Karpas-422 (cell line): ENCODE data around the gene MOB3B. TPM values are rescaled to one million over a fixed set of nuclear protein-coding genes. Genes with fewer than 3 reads are reported as not detected.
"Not testable (repeated sequence)": the region's sequence is repeated elsewhere in the genome, so short reads cannot be mapped to it uniquely, and the experiment has no call there.

Experiments
- DNase-seq: peaks from one replicate; pipeline ENCODE4 v3.0.0-alpha.2; 2015
- H2AFZ ChIP-seq: fragments of 200-600 bp; sonication (generic); 2 replicates; pipeline ENCODE4 v1.6.1; 2014; ENCODE audit warnings: antibody characterized with exemption, low read length, mixed read lengths
- H3K27ac ChIP-seq: fragments of 200-600 bp; sonication (generic); 2 replicates; pipeline ENCODE4 v1.5.1; 2014; ENCODE audit warnings: mild to moderate bottlenecking, low read length, moderate library complexity
- H3K27me3 ChIP-seq: fragments of 200-600 bp; sonication (generic); 2 replicates; pipeline ENCODE4 v1.6.1; 2014; ENCODE audit warnings: low read length, mixed read lengths
- H3K36me3 ChIP-seq: fragments of 200-600 bp; sonication (generic); 2 replicates; pipeline ENCODE4 v1.6.1; 2014; ENCODE audit warnings: low read length, mixed read lengths; ENCODE audit not compliant: insufficient read depth
- H3K4me1 ChIP-seq: fragments of 200-600 bp; sonication (generic); 2 replicates; pipeline ENCODE4 v1.6.1; 2014; ENCODE audit warnings: mild to moderate bottlenecking, low read length, mixed read lengths
- H3K4me2 ChIP-seq: fragments of 200-600 bp; sonication (generic); 2 replicates; pipeline ENCODE4 v1.6.1; 2014; ENCODE audit warnings: low read length, low read depth, mild to moderate bottlenecking; ENCODE audit not compliant: poor library complexity, severe bottlenecking
- H3K4me3 ChIP-seq: fragments of 200-600 bp; sonication (generic); 2 replicates; pipeline ENCODE4 v1.5.1; 2014; ENCODE audit warnings: mild to moderate bottlenecking, antibody characterized with exemption, low read length, mixed read lengths
- H3K79me2 ChIP-seq: fragments of 200-600 bp; sonication (generic); 2 replicates; pipeline ENCODE4 v1.6.1; 2014; ENCODE audit warnings: mild to moderate bottlenecking, low read length, mixed read lengths
- H3K9ac ChIP-seq: fragments of 200-600 bp; sonication (generic); 2 replicates; pipeline ENCODE4 v1.6.0; 2014; ENCODE audit warnings: low read length
- H3K9me2 ChIP-seq: fragments of 200-600 bp; sonication (generic), shearing (Covaris generic); replicated peaks from 2 replicates; pipeline ENCODE4 v1.6.0; 2014; ENCODE audit warnings: mild to moderate bottlenecking, low read length, moderate library complexity; ENCODE audit not compliant: insufficient read depth
- H3K9me3 ChIP-seq: fragments of 300-700, 200-600 bp; sonication (generic); 2 replicates; pipeline ENCODE4 v1.6.1; 2014; ENCODE audit warnings: low read length, mixed read lengths
- H4K20me1 ChIP-seq: fragments of 200-600 bp; sonication (generic); 2 replicates; pipeline ENCODE4 v1.6.1; 2014; ENCODE audit warnings: mild to moderate bottlenecking, antibody characterized with exemption, low read length, low read depth; ENCODE audit not compliant: insufficient read depth
- total RNA-seq: library from RNA; depleted of rRNA; stranded (reverse); fragments of >200 nt; shearing (Covaris generic); gene quantifications from 2 replicates; pipeline ENCODE4 v1.2.3, GENCODE V29; 2014; ENCODE audit warnings: low replicate concordance

MOB3B gene
- total RNA-seq, 1 experiment from 2014 or later: 0.45 TPM

DNA sequence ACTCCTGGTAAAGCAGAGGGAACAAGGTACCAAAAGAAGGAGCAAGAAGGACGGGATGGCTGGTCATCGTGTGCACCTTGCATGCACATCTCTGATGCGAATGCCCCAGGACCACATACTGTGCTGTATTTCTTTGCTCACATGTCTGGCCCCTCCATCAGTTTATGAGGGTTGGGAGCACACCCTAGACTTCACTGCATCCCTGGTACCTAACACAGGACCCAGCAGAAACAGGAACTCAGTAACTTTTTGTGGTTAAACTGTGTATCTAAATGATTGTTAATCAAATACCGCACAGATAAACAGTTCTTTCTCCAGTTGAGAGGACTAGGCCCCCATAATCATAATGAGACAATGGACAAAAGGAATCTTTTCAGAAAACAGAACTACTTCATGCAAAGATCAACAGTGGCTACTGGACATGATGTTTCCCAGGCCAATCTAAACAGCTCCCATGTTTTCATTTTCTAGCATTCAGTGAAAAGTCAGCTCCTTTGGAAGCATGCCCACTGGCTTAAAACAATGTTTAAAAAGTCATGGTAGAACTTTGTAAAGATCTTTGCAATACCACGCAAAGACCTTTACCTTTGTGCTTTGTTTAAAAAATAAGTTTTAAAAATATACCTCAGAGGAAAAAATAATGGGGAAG, 61.0 kb downstream of the MOB3B start:
- Histone ChIP-seq H3K4me3 (no peak overlapping the region), H3K4me2 (no peak overlapping the region), H3K9me3 (no peaks in the 10 kb centered on the region), H3K27me3 (no peaks in the 10 kb centered on the region), H3K79me2 (no peaks in the 10 kb centered on the region), H3K36me3 (no peaks in the 10 kb centered on the region), H3K4me1 (no peaks in the 10 kb centered on the region), H3K9me2 (no peaks in the 10 kb centered on the region), H4K20me1 (no peaks in the 10 kb centered on the region), H3K27ac (no peak overlapping the region), H3K9ac (no peak overlapping the region), H2AFZ (no peak overlapping the region)
- no peak for DNase-seq

DNA sequence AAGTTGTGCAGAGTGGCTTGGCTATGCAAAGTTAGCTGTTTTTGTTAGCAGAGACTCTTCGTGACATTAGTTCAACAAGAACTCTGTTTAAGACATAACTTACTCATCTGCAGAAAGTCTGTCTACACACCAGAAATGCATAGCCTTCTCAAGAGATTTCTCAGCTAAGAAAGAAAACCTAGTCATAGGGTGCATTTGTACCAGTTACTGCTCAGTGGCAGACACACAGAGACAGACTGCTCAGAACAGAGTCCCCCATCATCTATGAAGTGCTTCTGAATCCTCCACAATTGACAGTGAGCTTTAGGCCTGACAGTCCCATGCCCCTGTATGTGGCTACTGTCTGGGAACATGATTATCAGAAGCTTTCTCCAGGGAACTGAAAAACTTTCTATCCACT, 61.6 kb downstream of the MOB3B start:
- H3K9me2 ChIP-seq: no peaks in the 10 kb centered on the region
- no peak overlapping the region for H3K4me3 ChIP-seq
- H2AFZ ChIP-seq: no peak overlapping the region
- no peaks in the 10 kb centered on the region for H3K79me2 ChIP-seq
- H3K36me3 ChIP-seq: no peaks in the 10 kb centered on the region
- DNase-seq: no peak
- H3K27ac ChIP-seq: no peak overlapping the region
- H3K4me1 ChIP-seq: no peaks in the 10 kb centered on the region
- H3K27me3 ChIP-seq: no peaks in the 10 kb centered on the region
- H3K9me3 ChIP-seq: no peaks in the 10 kb centered on the region
- H3K9ac ChIP-seq: no peak overlapping the region
- no peaks in the 10 kb centered on the region for H4K20me1 ChIP-seq
- H3K4me2 ChIP-seq: no peak overlapping the region

DNA sequence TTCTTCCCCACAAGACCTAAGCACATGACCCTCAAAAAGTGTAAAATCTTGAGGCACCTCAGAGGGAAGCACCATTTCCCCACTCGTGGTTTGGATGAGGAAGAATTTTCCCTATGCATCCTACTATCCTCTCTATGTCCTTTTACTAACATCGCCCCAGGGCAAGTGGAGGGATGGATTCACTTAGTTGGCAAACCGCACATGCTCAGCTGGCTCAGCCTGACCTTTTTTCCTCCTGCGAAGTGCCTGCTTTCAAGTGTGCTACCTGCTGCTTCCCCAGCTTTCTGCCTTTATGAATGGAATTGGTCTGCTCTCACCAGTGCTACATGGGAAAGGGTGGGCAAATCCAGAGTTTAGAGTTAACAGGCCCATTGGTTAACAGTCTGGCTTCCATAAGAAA, 62.1 kb downstream of the MOB3B start:
- Histone ChIP-seq H3K4me2 (no peak overlapping the region), H2AFZ (no peak overlapping the region), H3K4me3 (no peak overlapping the region), H3K79me2 (no peaks in the 10 kb centered on the region), H3K27me3 (no peaks in the 10 kb centered on the region), H3K4me1 (no peaks in the 10 kb centered on the region), H3K9ac (no peak overlapping the region), H3K36me3 (no peaks in the 10 kb centered on the region), H3K27ac (no peak overlapping the region), H3K9me3 (no peaks in the 10 kb centered on the region), H3K9me2 (no peaks in the 10 kb centered on the region), H4K20me1 (no peaks in the 10 kb centered on the region)
- DNase-seq: no peak

DNA sequence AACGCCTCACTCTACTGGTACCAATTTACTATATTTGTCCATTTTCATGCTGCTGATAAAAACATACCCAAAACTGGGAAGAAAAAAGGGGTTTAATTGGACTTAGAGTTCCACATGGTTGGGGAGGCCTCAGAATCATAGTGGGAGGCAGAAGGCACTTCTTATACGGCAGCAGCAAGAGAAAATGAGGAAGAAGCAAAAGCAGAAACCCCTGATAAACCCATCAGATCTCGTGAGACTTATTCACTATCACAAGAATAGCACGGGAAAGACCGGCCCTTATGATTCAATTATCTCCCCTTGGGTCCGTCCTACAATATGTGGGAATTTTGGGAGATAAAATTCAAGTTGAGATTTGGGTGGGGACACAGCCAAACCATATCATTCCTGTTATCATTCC, 63.1 kb downstream of the MOB3B start:
- not testable (repeated sequence) for H3K4me2 ChIP-seq, H3K36me3 ChIP-seq, DNase-seq, H3K9me2 ChIP-seq, H3K27me3 ChIP-seq, H3K27ac ChIP-seq, H3K4me3 ChIP-seq, H3K9me3 ChIP-seq, H2AFZ ChIP-seq, H3K79me2 ChIP-seq, H4K20me1 ChIP-seq, H3K4me1 ChIP-seq, H3K9ac ChIP-seq

DNA sequence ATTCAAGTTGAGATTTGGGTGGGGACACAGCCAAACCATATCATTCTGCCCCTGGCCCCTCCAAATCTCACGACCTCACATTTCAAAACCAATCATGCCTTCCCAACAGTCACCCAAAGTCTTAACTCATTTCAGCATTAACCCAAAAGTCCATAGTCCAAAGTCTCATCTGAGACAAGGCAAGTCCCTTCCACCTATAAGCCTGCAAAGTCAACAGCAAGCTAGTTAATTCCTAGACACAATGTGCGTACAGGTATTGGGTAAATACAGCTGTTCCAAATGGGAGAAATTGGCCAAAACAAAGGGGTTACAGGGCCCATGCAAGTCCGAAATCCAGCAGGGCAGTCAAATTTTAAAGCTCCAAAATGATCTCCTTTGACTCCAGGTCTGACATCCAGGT, 64.7 kb downstream of the MOB3B start:
- not testable (repeated sequence) for H4K20me1 ChIP-seq, H3K4me3 ChIP-seq, H2AFZ ChIP-seq, H3K4me1 ChIP-seq, H3K27me3 ChIP-seq, H3K9me3 ChIP-seq, H3K79me2 ChIP-seq, H3K9ac ChIP-seq, DNase-seq, H3K36me3 ChIP-seq, H3K4me2 ChIP-seq, H3K9me2 ChIP-seq, H3K27ac ChIP-seq

DNA sequence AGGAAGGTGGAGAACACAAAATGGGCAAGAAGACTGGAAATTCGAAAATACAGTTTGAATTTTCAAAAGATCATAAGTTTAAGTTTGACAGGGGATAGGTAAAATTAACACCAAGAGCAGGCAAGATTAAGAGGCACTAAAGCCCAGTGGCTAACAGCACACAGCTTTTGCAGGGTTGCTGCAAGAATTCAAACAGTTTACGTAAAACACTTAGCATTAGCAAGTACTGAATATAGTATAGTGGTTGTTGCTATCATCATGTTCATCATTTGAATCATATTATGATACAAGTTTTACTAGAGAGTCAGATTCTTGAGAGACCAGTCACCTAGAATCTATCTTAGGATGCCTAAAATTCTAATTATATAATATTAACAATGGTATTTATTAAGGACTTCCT, 66.8 kb downstream of the MOB3B start:
- H3K4me2 ChIP-seq: no peak overlapping the region
- H3K4me3 ChIP-seq: no peak overlapping the region
- H4K20me1 ChIP-seq: no peaks in the 10 kb centered on the region
- no peak for DNase-seq
- H3K36me3 ChIP-seq: no peaks in the 10 kb centered on the region
- no peak overlapping the region for H3K9ac ChIP-seq
- H3K27me3 ChIP-seq: no peaks in the 10 kb centered on the region
- H3K9me2 ChIP-seq: no peaks in the 10 kb centered on the region
- H2AFZ ChIP-seq: no peak overlapping the region
- H3K4me1 ChIP-seq: peaks cover 3% of the 10 kb centered on the region
- H3K27ac ChIP-seq: no peak overlapping the region
- no peaks in the 10 kb centered on the region for H3K79me2 ChIP-seq
- no peaks in the 10 kb centered on the region for H3K9me3 ChIP-seq

DNA sequence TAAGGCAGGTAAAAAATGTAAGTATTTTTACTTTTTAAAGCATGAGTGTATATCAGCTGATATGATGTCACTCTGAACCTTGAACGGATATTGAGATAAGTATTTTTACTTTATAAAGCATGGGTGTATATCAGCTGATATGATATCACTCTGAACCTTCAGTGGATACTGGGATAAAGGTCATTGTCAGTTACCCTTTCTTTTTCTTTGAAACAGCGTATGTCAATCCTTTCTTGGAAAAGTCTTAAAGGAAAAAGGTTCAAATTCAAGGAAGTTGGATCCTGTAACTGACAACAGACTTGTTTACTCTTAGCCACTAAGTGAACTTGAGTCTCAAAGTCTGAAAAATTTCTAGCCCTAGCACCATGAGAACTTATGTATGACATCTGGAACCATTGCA, 67.2 kb downstream of the MOB3B start:
- H3K27ac ChIP-seq: no peak overlapping the region
- H3K27me3 ChIP-seq: no peaks in the 10 kb centered on the region

DNA sequence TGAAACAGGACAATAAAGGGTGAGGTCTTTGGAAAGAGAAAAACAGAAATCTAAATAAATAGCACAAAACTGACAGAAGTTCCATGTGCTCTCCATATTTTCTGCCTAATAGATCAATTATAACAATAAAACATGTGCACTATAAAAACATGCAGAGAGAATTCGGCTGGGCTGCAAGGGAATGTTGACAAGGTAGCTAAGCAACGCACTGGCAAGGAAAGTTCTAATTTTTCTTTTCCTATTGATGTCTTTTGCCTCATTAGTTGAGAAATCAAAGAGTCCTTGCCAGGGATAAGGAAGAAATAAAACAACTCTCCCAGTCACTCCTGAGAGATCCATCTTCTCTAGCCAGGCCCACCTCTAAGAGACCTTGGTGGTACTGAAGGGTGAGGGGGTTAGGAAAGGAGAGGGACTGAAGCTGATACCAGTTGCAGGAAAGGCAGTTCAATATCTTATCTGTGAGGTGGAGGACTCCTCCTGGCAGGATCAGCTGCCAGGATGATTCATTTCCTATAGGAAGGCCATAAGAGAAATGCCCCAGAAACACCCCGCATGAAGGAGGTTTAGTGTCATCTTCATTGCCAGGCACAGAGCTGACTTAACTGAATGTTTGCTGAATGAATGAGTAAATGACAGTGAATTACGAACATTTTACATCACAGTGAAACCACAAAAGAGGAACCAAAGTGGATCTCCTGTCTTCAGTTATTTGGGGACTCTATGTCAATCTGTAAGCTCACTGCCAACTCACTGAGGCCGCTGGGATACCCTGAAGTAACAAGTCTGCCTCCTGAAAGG, 69.2 kb downstream of the MOB3B start:
- H3K4me2 ChIP-seq: no peak overlapping the region

More for the DNA sequence above, 67.2 kb downstream of the MOB3B start:
- DNase-seq: no peak
- Histone ChIP-seq H3K4me1 (peaks cover 3% of the 10 kb centered on the region), H3K36me3 (no peaks in the 10 kb centered on the region), H2AFZ (no peak overlapping the region), H3K4me2 (no peak overlapping the region), H3K9me3 (no peaks in the 10 kb centered on the region), H3K4me3 (no peak overlapping the region), H3K9ac (no peak overlapping the region), H3K9me2 (no peaks in the 10 kb centered on the region), H3K79me2 (no peaks in the 10 kb centered on the region), H4K20me1 (no peaks in the 10 kb centered on the region)

More for the DNA sequence above, 69.2 kb downstream of the MOB3B start:
- no peak overlapping the region for H3K27ac ChIP-seq
- peaks cover 3% of the 10 kb centered on the region for H3K4me1 ChIP-seq
- no peak overlapping the region for H3K9ac ChIP-seq
- no peaks in the 10 kb centered on the region for H3K27me3 ChIP-seq
- no peaks in the 10 kb centered on the region for H3K9me3 ChIP-seq
- H3K9me2 ChIP-seq: no peaks in the 10 kb centered on the region
- no peaks in the 10 kb centered on the region for H3K36me3 ChIP-seq
- H4K20me1 ChIP-seq: no peaks in the 10 kb centered on the region
- H3K4me3 ChIP-seq: no peak overlapping the region
- peak; percentile 62 for DNase-seq
- H2AFZ ChIP-seq: no peak overlapping the region
- no peaks in the 10 kb centered on the region for H3K79me2 ChIP-seq
